ENCODE results near the gene NHSL2.

GRCh38 chrX:72081605-72082320 is 171.1 kb downstream of the NHSL2 start:
- TF ChIP-seq YY1 (IDR thresholded peaks at IDR 0.05; ENCODE audit: insufficient read depth, insufficient read length), result no peak
- TF ChIP-seq ZNF274 (IDR thresholded peaks at IDR 0.05; ENCODE audit: low read depth, low read length), result no peak

Measured in NT2/D1 (cell line).